ENCODE data around the gene ANKRD9. TPM values are rescaled to one million over a fixed set of nuclear protein-coding genes. Genes with fewer than 3 reads are reported as not detected.

The ANKRD9 gene
- total and polyA plus RNA-seq, 2 of the 13 experiments (the other 11 are each of a cell fraction or from before 2014, with no cell fraction given): 10.0 to 15.0 TPM

GRCh38 chr14:102544747-102545460 is 35.3 kb upstream of the ANKRD9 start (continued):
- peak; percentile 63 for TF ChIP-seq FOXP4 (CRISPR knock-in tag; IDR thresholded peaks at IDR 0.05)
- no peak; the same call in 1 of the 2 replicates for TF ChIP-seq ZNF546 (CRISPR knock-in tag; conservative IDR thresholded peaks at IDR 0.05)
- TF ChIP-seq ZNF512 (CRISPR knock-in tag; IDR thresholded peaks at IDR 0.05): no peak
- no peak for TF ChIP-seq CHD2 (IDR thresholded peaks at IDR 0.05; ENCODE audit: low read depth, low read length)
- no peak for TF ChIP-seq AKAP8 (CRISPR knock-in tag; IDR thresholded peaks at IDR 0.05)
- TF ChIP-seq ZNF326 (CRISPR knock-in tag; IDR thresholded peaks at IDR 0.05; ENCODE audit: borderline replicate concordance): no peak
- no peak for TF ChIP-seq ARID2 (CRISPR knock-in tag; IDR thresholded peaks at IDR 0.05; ENCODE audit: borderline replicate concordance)
- TF ChIP-seq ARNT (IDR thresholded peaks at IDR 0.05): no peak
- TF ChIP-seq CSRNP2 (CRISPR knock-in tag; conservative IDR thresholded peaks at IDR 0.05; ENCODE audit: low read depth): no peak
- TF ChIP-seq ZNF782 (CRISPR knock-in tag; IDR thresholded peaks at IDR 0.05; ENCODE audit: borderline replicate concordance): no peak
- peak; percentile 67; the same call in 1 of the 2 replicates for TF ChIP-seq ZNF879 (CRISPR knock-in tag; IDR thresholded peaks at IDR 0.05)
- no peak for TF ChIP-seq ZNF776 (CRISPR knock-in tag; IDR thresholded peaks at IDR 0.05)
- TF ChIP-seq ZNF318 (CRISPR knock-in tag; IDR thresholded peaks at IDR 0.05): no peak
